GM12873 (cell line): Measurements from ENCODE around the gene TBC1D9B.
A peak's percentile ranks its signal among the peaks of the same experiment; 100 is the strongest.

Experiments
- TF ChIP-seq, protein P1 (sequence below): IDR thresholded peaks from 2 replicates; pipeline ENCODE4 v1.5.1; 2012; ENCODE audit warnings: low read depth, mild to moderate bottlenecking, moderate library complexity, low read length, control low read depth; ENCODE audit not compliant: insufficient read depth; ENCODE audit errors: missing control alignments

Gene TBC1D9B

GRCh38 chr5:179901462-179901861 lies 6.2 kb downstream of the TBC1D9B start:
- TF ChIP-seq, protein P1, sequence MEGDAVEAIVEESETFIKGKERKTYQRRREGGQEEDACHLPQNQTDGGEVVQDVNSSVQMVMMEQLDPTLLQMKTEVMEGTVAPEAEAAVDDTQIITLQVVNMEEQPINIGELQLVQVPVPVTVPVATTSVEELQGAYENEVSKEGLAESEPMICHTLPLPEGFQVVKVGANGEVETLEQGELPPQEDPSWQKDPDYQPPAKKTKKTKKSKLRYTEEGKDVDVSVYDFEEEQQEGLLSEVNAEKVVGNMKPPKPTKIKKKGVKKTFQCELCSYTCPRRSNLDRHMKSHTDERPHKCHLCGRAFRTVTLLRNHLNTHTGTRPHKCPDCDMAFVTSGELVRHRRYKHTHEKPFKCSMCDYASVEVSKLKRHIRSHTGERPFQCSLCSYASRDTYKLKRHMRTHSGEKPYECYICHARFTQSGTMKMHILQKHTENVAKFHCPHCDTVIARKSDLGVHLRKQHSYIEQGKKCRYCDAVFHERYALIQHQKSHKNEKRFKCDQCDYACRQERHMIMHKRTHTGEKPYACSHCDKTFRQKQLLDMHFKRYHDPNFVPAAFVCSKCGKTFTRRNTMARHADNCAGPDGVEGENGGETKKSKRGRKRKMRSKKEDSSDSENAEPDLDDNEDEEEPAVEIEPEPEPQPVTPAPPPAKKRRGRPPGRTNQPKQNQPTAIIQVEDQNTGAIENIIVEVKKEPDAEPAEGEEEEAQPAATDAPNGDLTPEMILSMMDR = no peak

- TF ChIP-seq, protein P1 = no peak
Measured at GRCh38 chr5:179900711-179901110, 7.0 kb downstream of the TBC1D9B start.

DNA sequence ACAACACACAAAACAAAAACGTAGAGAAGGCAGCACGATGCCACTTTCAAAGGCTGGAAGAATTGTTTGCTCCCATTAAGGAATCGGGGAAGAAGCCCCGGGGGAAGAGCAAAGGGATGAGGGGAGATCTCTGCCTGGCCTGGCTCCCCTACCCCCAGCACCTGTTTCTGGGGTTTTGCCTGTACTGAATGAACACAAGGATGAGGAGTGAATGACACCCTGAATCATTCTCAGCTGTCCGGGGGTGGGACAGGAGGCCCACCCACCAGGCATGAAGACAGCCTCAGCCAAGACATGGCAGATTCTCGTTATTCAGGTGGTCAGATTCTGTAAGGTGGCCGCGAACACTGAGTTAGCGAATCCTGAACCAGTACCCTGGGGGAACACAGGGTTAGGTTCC lies 7.5 kb downstream of the TBC1D9B start:
- TF ChIP-seq, protein P1 = no peak

DNA sequence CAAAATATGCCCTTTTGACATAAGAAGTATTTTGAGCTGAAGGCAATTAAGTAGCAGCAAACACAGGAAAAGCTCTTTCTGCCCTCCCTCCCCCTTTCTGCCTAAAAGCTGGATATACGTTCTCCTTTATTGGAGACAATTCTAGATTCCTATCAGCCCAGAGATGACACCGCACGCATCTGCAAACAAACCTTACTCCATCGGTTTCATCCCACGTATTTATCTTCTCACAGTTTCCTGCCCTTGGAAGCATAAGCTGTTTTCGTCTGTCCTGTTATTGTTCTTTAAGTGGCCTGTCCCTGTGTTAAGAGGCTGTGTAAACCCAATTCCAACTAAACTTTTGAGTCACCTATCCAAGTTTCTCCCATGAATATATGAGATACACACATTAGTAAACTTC lies 11.8 kb downstream of the TBC1D9B start:
- TF ChIP-seq, protein P1 = no peak

DNA sequence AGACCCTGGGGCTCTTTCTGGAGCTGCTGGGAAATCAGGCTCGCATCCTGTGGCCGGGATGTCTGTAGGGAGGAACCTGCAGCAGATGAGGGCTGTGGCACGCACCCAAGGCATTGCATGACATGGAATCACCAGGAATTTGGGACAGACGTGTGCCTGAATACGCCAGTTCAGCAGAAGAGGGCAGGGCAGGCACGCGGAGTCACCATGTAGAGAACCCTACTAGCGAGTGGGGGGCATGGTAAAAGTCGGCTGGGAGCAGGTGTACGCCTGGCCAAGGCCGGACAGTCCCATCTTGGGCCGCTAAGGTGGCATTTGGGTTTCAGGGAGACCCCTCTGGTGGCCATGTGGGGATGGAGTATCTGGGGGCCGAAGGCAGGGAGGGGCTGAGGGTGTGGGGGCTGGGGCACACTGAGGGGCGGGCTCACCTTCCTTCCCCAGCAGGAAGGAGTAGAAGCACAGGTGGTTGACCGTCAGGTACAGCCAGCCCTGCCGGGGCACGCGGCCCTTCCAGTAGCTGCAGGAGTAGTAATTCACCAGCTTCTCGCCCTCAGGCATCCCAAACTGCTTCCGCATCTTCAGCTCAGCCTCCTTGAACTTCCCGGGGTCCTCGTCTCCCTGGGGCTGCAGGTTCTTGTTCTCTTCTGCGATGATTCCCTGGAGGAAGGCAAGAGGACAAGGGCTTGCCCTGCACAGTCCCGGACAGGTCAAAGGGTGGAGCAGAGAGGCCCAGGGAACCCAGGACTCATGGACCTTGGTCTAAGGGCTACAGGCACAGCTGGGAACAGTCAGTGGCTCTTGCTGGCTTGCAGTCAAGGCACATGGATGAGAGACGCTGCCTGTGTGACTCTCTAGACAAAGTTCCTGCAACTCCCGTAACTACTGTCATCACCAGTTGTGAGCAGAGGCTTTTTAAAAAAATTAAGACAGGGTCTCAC lies 13.5 kb downstream of the TBC1D9B start:
- TF ChIP-seq, protein P1 = no peak

DNA sequence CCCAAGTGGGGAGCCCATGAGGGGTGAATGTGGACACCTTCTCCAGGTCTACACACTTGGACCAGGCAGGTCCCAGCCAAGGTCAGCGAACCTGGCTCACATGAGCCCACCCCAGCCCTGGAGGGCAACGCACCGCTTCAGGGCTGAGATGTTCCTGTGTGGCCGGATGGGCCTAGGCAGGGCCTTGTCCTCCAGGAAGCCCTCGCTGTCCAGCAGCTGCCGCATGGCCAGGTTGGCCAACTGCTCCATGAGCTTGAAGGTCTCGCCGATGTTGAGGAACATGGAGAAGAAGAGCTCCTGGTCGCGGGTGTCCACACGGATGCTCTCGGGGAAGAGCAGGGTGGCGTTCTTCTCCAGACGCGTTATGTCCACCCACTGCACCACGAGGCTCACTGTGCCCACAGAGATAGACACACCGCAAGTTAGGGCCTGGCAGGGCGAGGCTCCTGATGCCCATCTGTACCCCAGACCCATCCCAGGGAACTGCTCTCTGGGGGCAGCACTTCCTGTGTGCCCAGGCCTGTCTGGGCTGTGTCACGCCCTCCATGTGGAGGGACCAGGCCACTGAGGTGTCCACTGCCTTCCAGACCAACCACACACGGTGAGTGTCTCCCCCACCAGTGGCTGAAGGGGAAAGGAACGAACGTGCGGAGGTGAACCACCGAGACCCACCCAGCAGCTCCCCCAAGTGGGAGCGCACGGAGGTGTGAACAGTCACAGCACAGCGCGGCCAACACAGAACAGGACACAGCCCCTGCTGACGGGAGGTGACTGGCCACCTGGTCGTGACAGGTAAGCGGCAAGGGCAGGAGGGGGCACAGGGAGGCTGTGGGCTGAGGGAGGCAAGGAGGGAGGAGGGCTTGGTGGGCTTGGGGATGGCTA lies 14.4 kb downstream of the TBC1D9B start:
- TF ChIP-seq, protein P1 = no peak

DNA sequence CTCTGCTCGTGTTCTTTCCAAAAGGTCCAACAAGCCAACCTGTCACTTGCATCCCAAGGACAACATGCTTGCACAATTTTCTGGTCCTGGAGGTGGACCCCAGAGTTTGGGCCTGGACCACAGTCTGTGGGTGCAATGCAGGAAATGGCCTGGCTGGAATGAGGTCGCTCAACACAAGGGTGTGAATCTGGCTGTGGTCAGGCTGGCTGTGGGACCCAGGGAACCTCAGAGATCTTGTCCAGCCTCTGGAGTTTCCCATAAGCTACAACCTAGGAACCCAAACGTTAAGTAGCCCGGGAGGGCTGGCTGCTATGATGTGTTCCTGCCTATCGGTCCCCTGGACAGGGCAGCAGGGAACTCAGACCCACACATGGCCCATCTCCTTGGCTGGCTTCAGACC lies 15.4 kb downstream of the TBC1D9B start:
- TF ChIP-seq, protein P1 = peak; percentile 4
